ENCODE measurements around the gene SLC4A7.

The SLC4A7 gene

DNA sequence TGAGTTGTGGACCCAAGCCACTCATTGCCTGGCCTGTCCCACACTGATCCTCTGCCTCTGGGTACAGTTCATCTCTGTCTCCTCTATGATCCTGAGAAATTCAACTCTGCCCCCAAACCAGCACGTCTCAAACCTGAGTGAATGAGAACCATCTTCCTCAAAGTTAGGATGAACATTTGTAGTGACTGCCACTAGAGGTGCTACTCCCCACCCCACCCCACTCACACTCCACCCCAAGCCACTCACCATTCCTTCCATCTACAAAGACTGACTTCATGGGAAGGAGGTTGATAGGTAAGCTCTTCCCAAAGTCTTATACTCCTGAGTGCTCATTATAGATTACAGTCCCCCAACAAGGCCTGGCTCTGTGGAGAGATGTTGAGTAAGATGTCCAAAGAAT lies 158.8 kb downstream of the SLC4A7 start:
- DNase-seq (ENCODE audit: low spot score) = no peak

DNA sequence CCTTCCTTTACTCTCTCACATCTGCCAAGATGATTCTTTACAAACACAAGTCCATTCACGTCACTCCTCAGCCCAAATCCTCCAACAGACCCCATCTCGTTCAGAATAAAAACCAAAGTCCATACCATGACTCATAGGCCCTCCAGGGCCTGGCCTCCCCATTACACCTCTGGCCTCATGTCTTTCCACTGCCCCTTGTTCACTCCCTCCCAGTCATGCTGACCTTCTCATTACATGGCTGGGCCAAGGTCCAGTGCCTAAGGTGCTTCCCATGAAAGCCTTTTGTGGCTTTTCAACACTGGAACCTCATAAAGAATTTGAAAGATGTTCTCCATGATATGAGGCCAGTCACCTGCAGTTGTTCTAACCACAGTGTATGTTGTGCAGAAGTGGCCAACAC lies 159.5 kb downstream of the SLC4A7 start:
- DNase-seq (ENCODE audit: low spot score) = no peak

DNA sequence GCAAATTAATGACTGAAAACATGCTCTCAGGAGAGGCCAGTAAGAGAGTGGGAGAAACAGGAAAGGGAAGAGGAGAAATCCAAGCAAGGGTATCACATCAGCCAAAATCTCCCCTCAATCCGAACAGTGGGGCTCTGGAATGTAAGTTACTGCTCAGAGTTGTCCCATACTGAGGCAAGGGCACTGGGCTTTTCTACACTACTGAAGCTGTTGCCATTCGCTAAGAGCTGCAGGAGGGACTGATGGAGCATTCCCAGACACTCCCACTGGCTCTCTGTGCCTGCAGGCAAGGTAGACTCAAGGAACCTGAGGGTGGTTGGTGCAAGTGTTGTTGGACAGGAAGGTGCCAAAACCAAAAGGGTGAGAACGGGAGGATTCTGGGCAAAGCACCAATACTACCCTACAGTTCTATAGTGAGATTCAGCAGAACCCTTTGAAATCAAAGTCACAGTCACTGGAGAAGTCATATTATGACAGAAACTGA lies 161.1 kb downstream of the SLC4A7 start:
- no peak for DNase-seq (ENCODE audit: low spot score)

Measured in activated CD4-positive, alpha-beta T cell treated with anti-CD3 and anti-CD28 coated beads, Interleukin-2, Interleukin-4, amounts not matched to agents 100 ng/mL and 50 ng/mL, durations not matched to agents 16 hours and 8 hours (primary cell).